SU-DHL-6 (cell line): ENCODE measurements around the gene PLD5.

Experiments used
- H2AFZ ChIP-seq: fragments of 200-600 bp; sonication (generic); 2 replicates; pipeline ENCODE4 v1.6.1; 2014; ENCODE audit warnings: low read depth, mild to moderate bottlenecking, moderate library complexity, mixed read lengths, antibody characterized with exemption, low read length; ENCODE audit not compliant: severe bottlenecking
- H3F3A ChIP-seq: fragments of 200-600 bp; shearing (Covaris generic); 2 replicates; pipeline ENCODE4 v1.6.0; 2016; ENCODE audit warnings: antibody characterized with exemption, mild to moderate bottlenecking; ENCODE audit not compliant: insufficient read depth
- H3K27ac ChIP-seq: fragments of 200-600 bp; sonication (generic); 2 replicates; pipeline ENCODE4 v1.5.1; 2016; ENCODE audit warnings: low read depth, mild to moderate bottlenecking, low read length, moderate library complexity, mixed read lengths
- H3K27me3 ChIP-seq: fragments of 200-600 bp; sonication (generic), shearing (Covaris generic); 2 replicates; pipeline ENCODE4 v1.6.0; 2014; ENCODE audit warnings: mild to moderate bottlenecking, low read length
- H3K36me3 ChIP-seq: fragments of 200-600 bp; sonication (generic); 2 replicates; pipeline ENCODE4 v1.6.1; 2014; ENCODE audit warnings: mild to moderate bottlenecking, low read length, mixed read lengths
- H3K4me2 ChIP-seq: fragments of 300-600, 200-600 bp; shearing (Covaris generic), sonication (generic); 2 replicates; pipeline ENCODE4 v1.6.0; 2014; ENCODE audit warnings: low read length, low read depth, mild to moderate bottlenecking; ENCODE audit not compliant: poor library complexity, severe bottlenecking
- H3K4me3 ChIP-seq: fragments of 200-600 bp; sonication (generic); 2 replicates; pipeline ENCODE4 v1.5.1; 2014; ENCODE audit warnings: antibody characterized with exemption, low read length, mild to moderate bottlenecking, mixed read lengths; ENCODE audit not compliant: insufficient read depth, poor library complexity, severe bottlenecking
- H3K79me2 ChIP-seq: fragments of 200-600 bp; sonication (generic); 2 replicates; pipeline ENCODE4 v1.6.1; 2014; ENCODE audit warnings: mild to moderate bottlenecking, low read length, moderate library complexity; ENCODE audit not compliant: insufficient read depth
- H3K9ac ChIP-seq: fragments of 200-600 bp; sonication (generic); 2 replicates; pipeline ENCODE4 v1.7.0; 2014; ENCODE audit warnings: mild to moderate bottlenecking, low read length
- H3K9me2 ChIP-seq: fragments of 200-600 bp; sonication (generic); replicated peaks from 2 replicates; pipeline ENCODE4 v1.6.1; 2014; ENCODE audit warnings: low read length; ENCODE audit not compliant: insufficient read depth
- H3K9me3 ChIP-seq: fragments of 200-600 bp; sonication (generic); 2 replicates; pipeline ENCODE4 v1.6.1; 2014; ENCODE audit warnings: low read length, mixed read lengths; ENCODE audit not compliant: insufficient read depth
- H4K20me1 ChIP-seq: fragments of 200-600 bp; sonication (generic); 2 replicates; pipeline ENCODE4 v1.6.1; 2014; ENCODE audit warnings: low read depth, mild to moderate bottlenecking, antibody characterized with exemption, low read length, moderate library complexity, mixed read lengths
- EZH2phosphoT487 ChIP-seq: fragments of 200-600 bp; sonication (generic), shearing (Covaris generic); conservative IDR thresholded peaks from 2 replicates; pipeline ENCODE4 v1.6.1; 2018; ENCODE audit warnings: mild to moderate bottlenecking, antibody characterized with exemption, low read length, moderate library complexity, mixed read lengths
- TF ChIP-seq, protein P1 (sequence below): fragments of 200-600 bp; sonication (generic); IDR thresholded peaks from one replicate; pipeline ENCODE4 v1.5.1; 2017; ENCODE audit warnings: antibody characterized with exemption, mild to moderate bottlenecking, low read length, moderate library complexity; ENCODE audit not compliant: insufficient read depth, poor library complexity, severe bottlenecking

PLD5 gene

DNA sequence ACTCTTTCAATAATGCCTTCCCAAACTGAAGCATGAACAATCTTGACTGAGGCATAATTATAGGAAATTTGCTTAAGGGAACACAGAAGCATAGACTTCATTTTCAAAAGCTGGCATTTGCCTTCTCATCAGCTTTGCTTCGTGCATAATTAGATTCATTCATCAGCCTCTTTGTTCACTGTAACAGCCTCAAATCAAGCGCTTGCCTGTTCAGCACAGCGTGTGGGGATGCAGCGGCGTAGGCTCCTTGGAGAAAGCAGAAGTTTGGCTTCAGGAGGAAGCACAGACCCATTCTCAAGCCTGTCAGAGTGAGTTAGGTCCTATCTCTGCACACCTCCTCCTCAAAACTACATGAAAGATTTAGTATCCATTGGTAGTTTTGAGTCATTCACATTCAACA is 279.2 kb downstream of the PLD5 start:
- no peaks in the 10 kb centered on the region for H3K9me3 ChIP-seq
- no peak overlapping the region for H2AFZ ChIP-seq
- H3K9ac ChIP-seq = no peak overlapping the region
- no peak overlapping the region for H3K4me2 ChIP-seq
- H3K36me3 ChIP-seq = no peaks in the 10 kb centered on the region
- H3F3A ChIP-seq = no peaks in the 10 kb centered on the region
- no peak overlapping the region for H3K4me3 ChIP-seq
- no peaks in the 10 kb centered on the region for H3K27me3 ChIP-seq
- H4K20me1 ChIP-seq = no peaks in the 10 kb centered on the region
- TF ChIP-seq, protein P1, sequence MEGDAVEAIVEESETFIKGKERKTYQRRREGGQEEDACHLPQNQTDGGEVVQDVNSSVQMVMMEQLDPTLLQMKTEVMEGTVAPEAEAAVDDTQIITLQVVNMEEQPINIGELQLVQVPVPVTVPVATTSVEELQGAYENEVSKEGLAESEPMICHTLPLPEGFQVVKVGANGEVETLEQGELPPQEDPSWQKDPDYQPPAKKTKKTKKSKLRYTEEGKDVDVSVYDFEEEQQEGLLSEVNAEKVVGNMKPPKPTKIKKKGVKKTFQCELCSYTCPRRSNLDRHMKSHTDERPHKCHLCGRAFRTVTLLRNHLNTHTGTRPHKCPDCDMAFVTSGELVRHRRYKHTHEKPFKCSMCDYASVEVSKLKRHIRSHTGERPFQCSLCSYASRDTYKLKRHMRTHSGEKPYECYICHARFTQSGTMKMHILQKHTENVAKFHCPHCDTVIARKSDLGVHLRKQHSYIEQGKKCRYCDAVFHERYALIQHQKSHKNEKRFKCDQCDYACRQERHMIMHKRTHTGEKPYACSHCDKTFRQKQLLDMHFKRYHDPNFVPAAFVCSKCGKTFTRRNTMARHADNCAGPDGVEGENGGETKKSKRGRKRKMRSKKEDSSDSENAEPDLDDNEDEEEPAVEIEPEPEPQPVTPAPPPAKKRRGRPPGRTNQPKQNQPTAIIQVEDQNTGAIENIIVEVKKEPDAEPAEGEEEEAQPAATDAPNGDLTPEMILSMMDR = no peak
- TF ChIP-seq EZH2phosphoT487 = no peak
- H3K27ac ChIP-seq = no peak overlapping the region
- H3K9me2 ChIP-seq = no peaks in the 10 kb centered on the region
- no peaks in the 10 kb centered on the region for H3K79me2 ChIP-seq

DNA sequence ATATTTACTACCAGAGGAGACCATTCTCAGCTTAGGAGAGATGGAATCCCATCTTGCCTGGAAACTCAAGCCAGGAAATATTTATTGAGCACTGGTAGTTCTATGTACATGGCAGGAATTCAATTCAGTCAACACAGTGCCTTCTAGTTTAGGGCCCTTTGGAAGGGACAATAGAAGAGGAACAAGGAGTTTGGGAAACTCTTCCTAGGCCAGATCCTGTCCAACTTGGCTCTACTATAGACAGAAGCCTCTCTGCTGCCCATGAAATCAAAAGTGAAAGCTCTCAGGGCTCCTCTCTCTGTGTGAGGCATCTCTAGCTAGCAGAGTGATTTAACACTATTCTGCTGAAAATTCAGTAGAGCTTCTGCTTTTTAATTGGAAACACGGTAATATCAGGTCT is 281.0 kb downstream of the PLD5 start:
- H2AFZ ChIP-seq = no peak overlapping the region
- H3K79me2 ChIP-seq = no peaks in the 10 kb centered on the region
- H3K36me3 ChIP-seq = no peaks in the 10 kb centered on the region
- no peaks in the 10 kb centered on the region for H3K27me3 ChIP-seq
- no peak overlapping the region for H3K9ac ChIP-seq
- H3F3A ChIP-seq = no peaks in the 10 kb centered on the region
- H3K9me2 ChIP-seq = no peaks in the 10 kb centered on the region
- TF ChIP-seq, protein P1 = no peak
- TF ChIP-seq EZH2phosphoT487 = no peak
- H3K27ac ChIP-seq = no peak overlapping the region
- H3K4me2 ChIP-seq = no peak overlapping the region
- no peaks in the 10 kb centered on the region for H3K9me3 ChIP-seq
- no peak overlapping the region for H3K4me3 ChIP-seq
- no peaks in the 10 kb centered on the region for H4K20me1 ChIP-seq

DNA sequence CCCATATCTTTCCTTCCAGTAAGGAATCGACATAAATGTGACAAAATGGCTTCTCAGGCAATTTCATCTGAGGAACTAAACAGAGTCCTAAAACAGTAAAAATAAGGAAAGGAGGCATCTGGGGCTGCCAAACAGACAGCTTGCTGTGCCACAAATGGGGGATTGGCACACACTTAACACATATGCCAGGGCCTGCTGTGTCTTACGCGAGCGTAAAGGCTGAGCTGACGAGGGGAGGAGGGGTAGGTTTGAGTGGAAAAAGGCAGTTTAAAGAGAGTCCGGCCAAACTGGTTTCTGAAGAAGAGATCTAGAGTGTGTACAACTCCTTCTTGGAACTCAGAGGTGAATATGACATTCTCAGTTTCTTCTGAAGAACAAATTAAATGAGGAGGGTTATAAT is 281.5 kb downstream of the PLD5 start:
- Histone ChIP-seq H3K4me3 (no peak overlapping the region), H2AFZ (no peak overlapping the region), H3K4me2 (no peak overlapping the region), H3K27ac (no peak overlapping the region), H4K20me1 (no peaks in the 10 kb centered on the region), H3K9me2 (no peaks in the 10 kb centered on the region), H3K79me2 (no peaks in the 10 kb centered on the region), H3K9me3 (no peaks in the 10 kb centered on the region), H3K36me3 (no peaks in the 10 kb centered on the region), H3K9ac (no peak overlapping the region), H3K27me3 (no peaks in the 10 kb centered on the region), H3F3A (no peaks in the 10 kb centered on the region)
- no peak for TF ChIP-seq EZH2phosphoT487
- TF ChIP-seq, protein P1 = no peak
